Thyroid gland (tissue), 4 donors: Measurements from ENCODE around the gene PSMB3. TPM values are rescaled to one million over a fixed set of nuclear protein-coding genes. Genes with fewer than 3 reads are reported as not detected.
"Not testable (repeated sequence)": the region's sequence is repeated elsewhere in the genome, so short reads cannot be mapped to it uniquely, and the experiment has no call there.

Source experiments
- DNase-seq, 2 donors: peaks; one replicate each; pipeline ENCODE4 v3.0.0-alpha.2; 2019
- H3K27ac ChIP-seq, 3 donors: fragments of 200-600 bp; sonication (generic); 1 replicate in 2 of 3; 2 replicates in 1 of 3; pipeline ENCODE4 v1.5.1; 2016 to 2019; ENCODE audit warnings: mild to moderate bottlenecking in 1 of 3, moderate library complexity in 1 of 3
- H3K27me3 ChIP-seq: fragments of 200-600 bp; sonication (generic); one replicate; pipeline ENCODE4 v1.5.1; 2019
- H3K36me3 ChIP-seq, 2 donors: fragments of 200-600 bp; sonication (generic); one replicate each; pipeline ENCODE4 v1.5.1; 2016 to 2019
- H3K4me1 ChIP-seq, 2 donors: fragments of 200-600 bp; sonication (generic); one replicate each; pipeline ENCODE4 v1.5.1; 2017 to 2019
- H3K4me3 ChIP-seq, 3 donors: fragments of 200-600 bp; sonication (generic); replicated peaks in 1 of 3; 1 replicate in 2 of 3; 2 replicates in 1 of 3; pipeline ENCODE4 v1.5.1; 2016; ENCODE audit warnings: mild to moderate bottlenecking in 1 of 3
- H3K9me3 ChIP-seq: fragments of 200-600 bp; sonication (generic); one replicate; pipeline ENCODE4 v1.5.1; 2017
- CTCF ChIP-seq, 6 experiments: fragments of 200-600 bp in 3 of 6; fragments of 450-650 bp in 3 of 6; sonication (generic) in 3 of 6; IDR thresholded peaks; one replicate each; pipeline ENCODE4 v1.5.1; 2016 to 2019; ENCODE audit warnings: antibody characterized with exemption in 6 of 6, mild to moderate bottlenecking in 2 of 6, inconsistent platforms in 1 of 6, moderate library complexity in 1 of 6
- POLR2A ChIP-seq, 2 donors: fragments of 450-650 bp; IDR thresholded peaks; one replicate each; pipeline ENCODE4 v1.6.1; 2017; ENCODE audit warnings: antibody characterized with exemption in 2 of 2, mild to moderate bottlenecking in 2 of 2, moderate library complexity in 1 of 2
- WGBS, 2 donors: methylation state at CpG; one replicate each; pipeline ENCODE4 v1.1.5; 2017; 5-methylcytosine and 5-hydroxymethylcytosine counted together
- intact Hi-C: fragments of 100-400 bp; cut with DNase I; formaldehyde crosslinking; loops from one replicate; pipeline ENCODE4 v1.15.1; 2023
- total RNA-seq, 4 donors: library from RNA; depleted of rRNA; stranded (reverse); fragments of >200 nt; gene quantifications; one replicate each; pipeline ENCODE4 v1.2.3, GENCODE V29; 2016

Gene PSMB3
- total RNA-seq, 4 donors from 2014 or later = 135 to 256 (median 222) TPM

- TF ChIP-seq CTCF (IDR thresholded peaks at IDR 0.05) (no peak), POLR2A (IDR thresholded peaks at IDR 0.05) (no peak)
- intact Hi-C loops = no loop called here
- Histone ChIP-seq H3K36me3 (peaks cover 78 to 98% of the 10 kb centered on the region in 2 donors), H3K4me3 (no peak overlapping the region), H3K27me3 (no peaks in the 10 kb centered on the region), H3K4me1 (no peaks in the 10 kb centered on the region), H3K27ac (no peak overlapping the region), H3K9me3 (no peaks in the 10 kb centered on the region)
- no peak for DNase-seq
- WGBS, 2 donors = 80 to 93% methylated on average over 7 of the region's 7 CpGs
Observed at GRCh38 chr17:38777641-38778250, 25.2 kb downstream of the PSMB3 start.

GRCh38 chr17:38779965-38780752 is 27.6 kb downstream of the PSMB3 start:
- Histone ChIP-seq H3K4me3 (no peak overlapping the region), H3K4me1 (no peaks in the 10 kb centered on the region), H3K9me3 (no peaks in the 10 kb centered on the region), H3K27ac (no peak overlapping the region), H3K27me3 (no peaks in the 10 kb centered on the region), H3K36me3 (peaks cover 82 to 95% of the 10 kb centered on the region in 2 donors)
- intact Hi-C loops = no loop called here
- no peak for DNase-seq
- WGBS, 2 donors = 90% methylated on average over 23 of the region's 23 CpGs
- TF ChIP-seq POLR2A (IDR thresholded peaks at IDR 0.05) (no peak), CTCF (IDR thresholded peaks at IDR 0.05) (no peak)

- no peaks in the 10 kb centered on the region for H3K9me3 ChIP-seq
- H3K27me3 ChIP-seq = no peaks in the 10 kb centered on the region
- H3K4me1 ChIP-seq = no peaks in the 10 kb centered on the region
- intact Hi-C loops = no loop called here
- DNase-seq = no peak
- TF ChIP-seq CTCF (IDR thresholded peaks at IDR 0.05) = no peak
- TF ChIP-seq POLR2A (IDR thresholded peaks at IDR 0.05) = no peak
- H3K27ac ChIP-seq = no peak overlapping the region
- H3K4me3 ChIP-seq = no peak overlapping the region
- 98% methylated on average over 3 of the region's 3 CpGs for WGBS, 2 donors
- peaks cover 75 to 78% of the 10 kb centered on the region in 2 donors for H3K36me3 ChIP-seq
Observed at GRCh38 chr17:38783227-38783626, 30.7 kb downstream of the PSMB3 start.

- 79 to 100% methylated on average over 5 to 6 of the region's 6 CpGs for WGBS, 2 donors
- H3K4me1 ChIP-seq = peaks cover 0 to 9% of the 10 kb centered on the region in 2 donors
Observed at GRCh38 chr17:38786372-38786771, 33.8 kb downstream of the PSMB3 start.

DNA sequence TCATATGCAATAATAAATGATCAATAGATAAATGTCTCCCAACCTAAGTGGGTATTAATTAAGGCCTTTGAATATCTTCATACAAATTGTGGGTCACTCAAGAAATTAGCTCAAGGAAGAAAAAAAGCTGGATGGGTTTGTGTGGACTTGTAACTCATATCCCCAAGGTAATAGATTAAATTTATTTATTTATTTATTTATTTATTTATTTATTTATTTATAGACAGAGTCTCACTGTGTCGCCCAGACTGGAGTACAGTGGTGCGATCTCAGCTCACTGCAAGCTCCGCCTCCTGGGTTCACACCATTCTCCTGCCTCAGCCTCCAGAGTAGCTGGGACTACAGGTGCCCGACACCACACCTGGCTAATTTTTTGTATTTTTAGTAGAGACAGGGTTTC is 35.5 kb downstream of the PSMB3 start:
- H3K4me1 ChIP-seq = not testable (repeated sequence)
- 93 to 97% methylated on average over 4 of the region's 4 CpGs for WGBS, 2 donors

More at GRCh38 chr17:38786372-38786771, 33.8 kb downstream of the PSMB3 start:
- no peak for DNase-seq
- intact Hi-C loops = no loop called here
- Histone ChIP-seq H3K9me3 (no peaks in the 10 kb centered on the region), H3K36me3 (peaks cover 45 to 46% of the 10 kb centered on the region in 2 donors), H3K4me3 (no peak overlapping the region), H3K27me3 (no peaks in the 10 kb centered on the region), H3K27ac (no peak overlapping the region)
- no peak for TF ChIP-seq CTCF (IDR thresholded peaks at IDR 0.05)
- no peak for TF ChIP-seq POLR2A (IDR thresholded peaks at IDR 0.05)

More for the DNA sequence above, 35.5 kb downstream of the PSMB3 start:
- peaks cover 32 to 33% of the 10 kb centered on the region in 2 donors for H3K36me3 ChIP-seq
- H3K4me3 ChIP-seq, H3K27ac ChIP-seq, H3K9me3 ChIP-seq, DNase-seq, intact Hi-C loops, H3K27me3 ChIP-seq: not testable (repeated sequence)
